RCC 7860 (cell line): ENCODE results near the gene STK40.

ENCODE experiments used
- DNase-seq: peaks from one replicate; pipeline ENCODE4 v3.0.0-alpha.2; 2015; ENCODE audit warnings: low spot score
- FAIRE-seq: peaks from 2 replicates; lab custom pipeline; 2012; peaks lifted over from hg19 to GRCh38; lab: Jason Lieb, UNC

STK40 gene

DNA sequence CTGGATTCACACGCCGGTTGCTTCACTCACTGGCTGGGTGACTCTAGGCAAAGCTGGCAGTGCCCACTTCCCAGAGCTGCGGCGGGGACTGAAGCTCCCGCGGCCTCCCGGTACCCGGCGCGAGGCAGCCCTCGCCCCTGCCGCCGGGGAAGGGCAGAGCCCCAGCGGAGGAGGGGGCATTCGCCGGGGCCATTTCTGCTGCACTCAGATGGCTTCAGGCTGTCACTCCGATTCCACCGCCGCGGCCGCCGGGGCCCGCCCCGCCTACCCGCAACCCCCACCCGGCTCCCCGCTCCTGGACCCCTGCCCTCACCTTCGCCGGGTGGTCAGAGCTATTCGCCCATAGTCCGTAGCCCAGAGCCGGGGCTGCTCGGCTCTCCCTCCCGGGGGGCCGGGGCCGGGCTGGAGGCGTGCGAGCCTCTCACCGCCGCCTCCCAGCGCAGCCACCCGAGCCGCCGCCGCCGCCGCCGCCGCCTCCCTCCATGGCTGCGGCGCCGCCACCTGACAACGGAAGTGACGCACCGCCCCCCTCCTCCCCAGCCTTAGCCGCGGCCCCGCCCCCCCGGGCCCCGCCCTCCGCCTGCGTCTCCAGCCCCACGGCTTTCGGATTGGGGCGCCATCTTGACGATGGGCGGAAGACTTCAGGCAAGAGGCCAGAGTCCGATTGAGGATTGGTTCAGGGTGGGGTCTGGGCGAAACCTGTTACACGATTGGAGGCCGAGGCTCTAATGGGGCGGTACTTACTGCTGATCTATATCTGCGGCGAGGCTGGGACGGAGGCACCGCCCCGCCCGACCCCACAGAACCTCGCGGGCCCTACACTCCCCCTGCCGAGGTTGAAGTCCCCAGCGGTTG lies at the start of gene STK40:
TSS of gene STK40 (minus strand) at position 515 of the 855 bp plus-strand sequence. CDS start 24,592 bp downstream, outside the sequence.
- FAIRE-seq: no peak

DNA sequence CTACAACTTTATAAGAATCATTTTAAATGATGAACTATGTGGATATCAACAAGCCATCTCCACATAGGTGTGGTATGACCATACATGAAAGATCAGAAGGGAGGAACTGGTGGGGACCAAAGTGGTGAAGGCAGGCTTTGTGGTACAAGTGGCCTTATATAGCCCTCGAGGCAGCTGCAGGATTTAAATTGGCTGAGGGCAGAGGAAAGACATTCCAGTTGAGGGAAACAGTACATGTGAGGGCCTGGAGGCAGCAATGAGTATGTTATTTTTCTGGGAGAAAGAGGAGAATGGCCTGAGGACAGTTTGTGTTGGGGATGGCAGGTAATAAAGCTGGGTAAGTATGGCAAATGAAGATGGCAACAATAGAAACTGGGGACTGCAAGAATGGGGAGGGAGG lies 47.4 kb upstream of the STK40 start:
- no peak for DNase-seq
- no peak for FAIRE-seq

More for the DNA sequence above, at the start of gene STK40:
- peak; percentile 98 for DNase-seq

GRCh38 chr1:36432616-36433015 lies 46.9 kb upstream of the STK40 start:
- FAIRE-seq (peak; percentile 82), DNase-seq (peak; percentile 36)

DNA sequence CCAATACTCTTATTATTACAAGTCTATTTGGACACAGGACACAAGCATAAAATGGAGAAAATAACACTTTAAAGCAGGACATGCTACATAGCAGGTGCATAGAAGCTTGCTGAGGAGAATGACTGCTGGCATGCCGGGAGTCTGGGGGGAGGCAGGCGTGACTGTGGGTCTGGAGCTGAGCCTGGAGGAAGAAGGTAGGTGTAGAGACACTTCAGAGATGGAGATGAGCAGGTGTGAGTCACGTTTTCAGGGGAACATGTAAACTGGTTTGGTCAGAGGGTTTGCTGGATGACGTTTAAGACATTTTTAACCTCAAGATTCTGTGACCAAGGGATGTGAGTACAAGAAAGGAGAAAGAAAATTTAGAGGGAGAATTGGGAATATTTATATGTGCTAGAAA lies 40.1 kb upstream of the STK40 start:
- no peak for FAIRE-seq
- DNase-seq: no peak

DNA sequence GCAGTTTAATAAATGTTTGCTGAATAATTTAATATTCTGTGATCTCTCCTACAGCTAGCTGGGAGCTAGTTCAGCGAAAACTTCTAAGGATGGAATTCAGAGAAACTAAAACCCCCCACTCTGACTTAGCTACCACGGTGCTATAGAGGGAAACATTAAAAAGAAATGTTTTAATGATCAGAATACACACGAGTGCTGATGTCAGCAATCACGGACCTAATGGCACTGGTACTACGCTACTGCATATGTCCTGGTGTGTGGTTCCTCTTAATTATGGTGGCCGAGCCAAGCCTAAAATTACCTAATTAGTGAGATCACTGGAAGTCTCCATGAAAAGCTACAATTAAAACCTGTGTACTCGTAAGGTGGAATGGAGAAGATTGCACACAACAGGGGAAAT lies 35.9 kb upstream of the STK40 start:
- FAIRE-seq (no peak), DNase-seq (no peak)

GRCh38 chr1:36420836-36421317 lies 35.2 kb upstream of the STK40 start:
- DNase-seq: peak; percentile 78
- peak; percentile 71 for FAIRE-seq

- FAIRE-seq (no peak), DNase-seq (no peak)
Measured at GRCh38 chr1:36420409-36420808, 34.7 kb upstream of the STK40 start.

DNA sequence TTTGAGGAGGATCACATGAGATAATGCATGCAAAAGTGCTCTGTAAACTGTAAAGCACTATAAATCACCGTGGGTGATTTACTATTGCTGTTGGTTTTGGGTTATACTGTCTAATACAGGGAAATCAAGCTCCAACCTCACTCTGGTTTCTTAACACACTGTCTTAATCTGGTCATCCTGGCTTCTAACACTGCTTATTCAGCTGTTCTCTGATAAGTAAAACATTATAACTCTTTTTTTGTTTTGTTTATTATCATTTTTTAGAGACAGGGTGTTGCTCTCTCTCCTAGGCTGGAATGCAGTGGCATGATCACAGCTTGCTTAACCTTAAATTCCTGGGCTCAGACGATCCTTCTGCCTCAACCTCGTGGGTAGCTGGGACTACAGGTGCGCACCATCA lies 33.8 kb upstream of the STK40 start:
- FAIRE-seq (no peak), DNase-seq (no peak)

- no peak for DNase-seq
- FAIRE-seq: no peak
Measured at GRCh38 chr1:36419140-36419539, 33.4 kb upstream of the STK40 start.

DNA sequence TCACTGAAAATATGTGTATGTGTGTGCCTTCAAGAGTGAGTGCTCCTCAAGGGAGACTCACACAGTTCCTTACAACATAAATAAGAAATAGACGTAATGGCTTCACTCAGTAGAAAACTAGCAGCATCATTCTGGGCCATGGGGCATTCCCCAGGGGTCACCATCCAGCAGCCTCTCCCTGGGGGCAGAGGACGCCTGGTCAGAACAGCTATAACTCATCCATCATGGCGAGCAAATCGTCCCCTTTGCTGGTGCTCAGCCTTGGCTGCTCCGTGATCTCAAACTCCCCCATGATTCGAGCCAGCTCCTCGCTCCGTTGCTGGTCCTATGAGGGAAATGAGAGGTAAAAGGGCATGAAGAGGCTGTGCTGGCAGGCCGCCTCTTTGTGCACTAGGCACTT lies 32.2 kb upstream of the STK40 start:
- no peak for FAIRE-seq
- DNase-seq: no peak

- no peak for DNase-seq
- no peak for FAIRE-seq
Measured at GRCh38 chr1:36415661-36416326, 30.1 kb upstream of the STK40 start.

DNA sequence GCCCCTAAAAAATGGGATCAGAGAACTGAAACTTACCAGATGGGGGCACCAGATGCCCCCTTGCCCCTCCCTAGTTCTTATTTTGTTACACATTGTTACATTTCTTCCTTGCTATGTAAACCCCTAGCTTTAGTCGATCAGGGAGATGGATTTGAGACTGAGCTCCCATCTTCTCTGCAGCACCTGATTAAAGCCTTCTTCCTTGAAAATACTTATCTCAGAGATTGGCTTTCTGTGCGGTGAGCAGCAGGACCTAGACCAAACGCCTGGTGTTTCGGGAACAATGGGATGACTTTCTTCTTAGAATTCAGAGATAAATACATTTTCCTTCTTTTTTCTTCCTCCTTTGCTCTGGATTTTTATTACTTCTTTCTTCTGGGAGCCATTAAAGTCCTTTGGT lies 28.7 kb upstream of the STK40 start:
- FAIRE-seq (no peak), DNase-seq (no peak)

DNA sequence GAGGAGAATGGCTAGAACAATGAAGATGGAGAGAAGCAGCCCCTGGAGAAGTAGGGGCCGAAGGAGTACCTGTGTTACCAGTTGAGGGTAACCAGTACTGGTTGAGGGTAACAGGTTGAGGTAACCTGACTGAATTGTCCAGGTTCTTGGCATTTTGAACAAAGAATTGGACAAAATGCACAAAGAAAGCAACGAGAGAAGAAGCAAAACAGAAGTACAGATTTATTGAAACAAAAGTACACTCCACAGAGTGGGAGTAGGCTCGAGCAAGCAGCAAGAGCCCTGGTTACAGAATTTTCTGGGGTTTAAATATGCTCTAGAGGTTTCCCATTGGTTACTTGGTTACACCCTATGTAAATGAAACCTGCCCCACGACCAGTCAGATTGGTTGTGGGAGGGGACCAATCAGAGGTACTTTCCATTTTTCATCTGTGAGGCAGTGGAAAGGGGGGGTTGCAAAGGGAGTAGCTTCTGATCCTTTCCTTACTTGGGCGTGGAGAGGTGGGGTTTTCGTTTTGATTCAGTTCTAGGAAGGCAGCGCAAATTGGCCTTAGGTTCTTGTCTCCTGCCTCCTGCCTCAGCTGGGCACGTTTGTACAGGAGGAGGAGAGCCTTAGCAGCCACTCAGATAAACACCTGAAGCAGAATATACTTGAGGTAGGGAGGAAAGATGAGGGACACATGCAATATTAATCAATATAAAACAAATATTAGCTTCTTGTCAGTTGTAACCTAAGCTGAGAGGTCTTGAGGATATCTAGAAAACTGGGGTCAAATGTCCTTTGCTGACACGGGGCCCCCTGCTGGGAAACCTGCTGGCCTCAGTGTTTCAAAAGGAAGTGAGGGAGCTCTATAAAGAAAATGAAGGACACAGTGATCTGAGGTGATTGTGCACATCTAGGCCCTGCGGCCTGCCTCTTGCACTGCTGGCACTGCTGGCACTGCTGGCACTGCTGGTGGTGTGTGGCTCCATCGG lies 26.2 kb upstream of the STK40 start:
- FAIRE-seq: no peak
- no peak for DNase-seq

DNA sequence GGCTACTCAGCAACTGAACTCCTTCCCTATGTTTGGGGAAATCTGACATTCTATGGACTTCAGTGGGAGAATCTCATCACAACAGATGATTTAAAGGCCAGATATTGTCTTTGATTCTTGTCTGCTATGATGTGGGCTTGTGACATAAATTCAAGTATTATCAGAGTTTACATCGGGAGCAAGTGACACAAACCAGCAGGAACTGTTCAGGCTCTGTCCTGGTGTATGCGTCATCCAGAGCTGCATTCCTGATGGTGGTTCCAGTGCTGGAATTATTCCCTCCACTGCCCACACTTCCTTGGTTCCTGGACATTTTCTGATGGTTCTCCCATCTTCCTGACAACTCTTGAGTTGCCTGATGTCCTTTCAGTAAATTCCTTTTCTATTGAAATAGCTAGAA lies 22.8 kb upstream of the STK40 start:
- DNase-seq (peak; percentile 78), FAIRE-seq (peak; percentile 91)

GRCh38 chr1:36406440-36406839 lies 20.7 kb upstream of the STK40 start:
- DNase-seq: no peak
- FAIRE-seq: no peak

DNA sequence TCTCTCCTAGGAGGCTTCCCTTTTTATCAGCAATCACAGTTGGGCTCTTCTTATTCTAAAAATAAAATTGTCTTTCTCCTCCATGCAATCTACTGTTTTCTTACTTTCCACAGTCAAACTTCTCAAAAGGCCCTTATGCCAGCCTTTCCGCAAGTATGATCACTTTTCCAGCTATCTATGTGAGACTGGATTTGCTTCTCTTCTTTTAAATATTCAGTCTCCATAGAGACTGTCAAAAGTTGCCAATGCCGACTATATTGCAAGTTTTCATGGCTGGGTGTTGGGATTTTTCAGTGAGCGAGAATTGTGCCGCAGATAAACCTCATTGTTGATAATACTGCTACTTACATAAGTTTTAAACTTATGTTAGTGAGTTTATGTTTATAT lies 16.8 kb upstream of the STK40 start:
- FAIRE-seq (no peak), DNase-seq (no peak)

GRCh38 chr1:36401602-36402503 lies 16.1 kb upstream of the STK40 start:
- no peak for FAIRE-seq
- DNase-seq: no peak

GRCh38 chr1:36400825-36401601 lies 15.3 kb upstream of the STK40 start:
- DNase-seq (no peak), FAIRE-seq (no peak)

DNA sequence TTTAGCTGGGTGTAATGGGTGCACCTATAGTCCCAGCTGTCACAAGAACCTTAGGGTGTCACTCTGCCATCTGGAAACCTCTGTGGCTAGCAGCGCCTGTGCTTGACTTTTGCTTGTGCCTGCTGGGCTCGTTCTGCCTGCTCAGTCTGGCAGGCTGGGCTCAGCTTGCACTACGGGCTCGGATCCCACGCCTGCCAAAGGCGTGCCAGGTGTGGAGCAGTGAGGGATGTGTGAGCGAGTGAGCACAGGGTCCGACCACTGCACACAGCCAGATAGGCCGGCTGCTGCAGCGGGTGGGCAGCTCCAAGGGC lies 14.7 kb upstream of the STK40 start:
- DNase-seq (no peak), FAIRE-seq (no peak)
